HEK293 (cell line): ENCODE data around the gene SYTL3.

Experiments used
- GLI4 ChIP-seq: fragments of 450-650 bp; formaldehyde crosslinking; IDR thresholded peaks from 2 replicates; pipeline ENCODE4 v1.5.1; 2016; ENCODE audit warnings: missing biosample characterization, missing genetic modification characterization
- MEIS1 ChIP-seq: sonication (generic); formaldehyde crosslinking; IDR thresholded peaks from 2 replicates; pipeline ENCODE4 v1.8.1; 2022; ENCODE audit warnings: missing genetic modification reagents, mild to moderate bottlenecking, borderline replicate concordance
- MYNN ChIP-seq: fragments of 450-650 bp; formaldehyde crosslinking; IDR thresholded peaks from 2 replicates; pipeline ENCODE4 v1.5.1; 2016; ENCODE audit warnings: missing biosample characterization, missing genetic modification characterization, borderline replicate concordance
- MZF1 ChIP-seq: fragments of 450-650 bp; formaldehyde crosslinking; IDR thresholded peaks from 2 replicates; pipeline ENCODE4 v1.5.1; 2017; ENCODE audit warnings: missing biosample characterization, missing genetic modification characterization, borderline replicate concordance
- RBAK ChIP-seq: fragments of 450-650 bp; formaldehyde crosslinking; IDR thresholded peaks from 2 replicates; pipeline ENCODE4 v1.5.1; 2016; ENCODE audit warnings: missing biosample characterization, missing genetic modification characterization
- YY1 ChIP-seq: fragments of 450-650 bp; formaldehyde crosslinking; IDR thresholded peaks from 2 replicates; pipeline ENCODE4 v1.5.1; 2018; ENCODE audit warnings: missing biosample characterization, missing genetic modification characterization
- ZNF114 ChIP-seq: fragments of 450-650 bp; formaldehyde crosslinking; IDR thresholded peaks from 2 replicates; pipeline ENCODE4 v1.5.0; 2017; ENCODE audit warnings: missing biosample characterization, missing genetic modification characterization
- ZNF133 ChIP-seq: fragments of 450-650 bp; formaldehyde crosslinking; IDR thresholded peaks from 2 replicates; pipeline ENCODE4 v1.5.1; 2016; ENCODE audit warnings: missing biosample characterization, missing genetic modification characterization
- ZNF621 ChIP-seq: fragments of 450-650 bp; formaldehyde crosslinking; IDR thresholded peaks from 2 replicates; pipeline ENCODE4 v1.5.1; 2017; ENCODE audit warnings: missing biosample characterization, missing genetic modification characterization
- ZNF791 ChIP-seq: fragments of 450-650 bp; formaldehyde crosslinking; IDR thresholded peaks from 2 replicates; pipeline ENCODE4 v1.5.1; 2016; ENCODE audit warnings: missing biosample characterization, missing genetic modification characterization
- TF ChIP-seq, protein P1 (sequence below): fragments of 450-650 bp; formaldehyde crosslinking; IDR thresholded peaks from 2 replicates; pipeline ENCODE4 v1.5.1; 2016; ENCODE audit warnings: missing biosample characterization, missing genetic modification characterization
- TF ChIP-seq, protein P2 (sequence below): fragments of 450-650 bp; formaldehyde crosslinking; IDR thresholded peaks from 2 replicates; pipeline ENCODE4 v1.5.1; 2016; ENCODE audit warnings: missing biosample characterization, missing genetic modification characterization
- TF ChIP-seq, protein P3 (sequence below): fragments of 450-650 bp; formaldehyde crosslinking; IDR thresholded peaks from 2 replicates; pipeline ENCODE4 v1.5.1; 2016; ENCODE audit warnings: missing biosample characterization, missing genetic modification characterization, low read depth

DNA sequence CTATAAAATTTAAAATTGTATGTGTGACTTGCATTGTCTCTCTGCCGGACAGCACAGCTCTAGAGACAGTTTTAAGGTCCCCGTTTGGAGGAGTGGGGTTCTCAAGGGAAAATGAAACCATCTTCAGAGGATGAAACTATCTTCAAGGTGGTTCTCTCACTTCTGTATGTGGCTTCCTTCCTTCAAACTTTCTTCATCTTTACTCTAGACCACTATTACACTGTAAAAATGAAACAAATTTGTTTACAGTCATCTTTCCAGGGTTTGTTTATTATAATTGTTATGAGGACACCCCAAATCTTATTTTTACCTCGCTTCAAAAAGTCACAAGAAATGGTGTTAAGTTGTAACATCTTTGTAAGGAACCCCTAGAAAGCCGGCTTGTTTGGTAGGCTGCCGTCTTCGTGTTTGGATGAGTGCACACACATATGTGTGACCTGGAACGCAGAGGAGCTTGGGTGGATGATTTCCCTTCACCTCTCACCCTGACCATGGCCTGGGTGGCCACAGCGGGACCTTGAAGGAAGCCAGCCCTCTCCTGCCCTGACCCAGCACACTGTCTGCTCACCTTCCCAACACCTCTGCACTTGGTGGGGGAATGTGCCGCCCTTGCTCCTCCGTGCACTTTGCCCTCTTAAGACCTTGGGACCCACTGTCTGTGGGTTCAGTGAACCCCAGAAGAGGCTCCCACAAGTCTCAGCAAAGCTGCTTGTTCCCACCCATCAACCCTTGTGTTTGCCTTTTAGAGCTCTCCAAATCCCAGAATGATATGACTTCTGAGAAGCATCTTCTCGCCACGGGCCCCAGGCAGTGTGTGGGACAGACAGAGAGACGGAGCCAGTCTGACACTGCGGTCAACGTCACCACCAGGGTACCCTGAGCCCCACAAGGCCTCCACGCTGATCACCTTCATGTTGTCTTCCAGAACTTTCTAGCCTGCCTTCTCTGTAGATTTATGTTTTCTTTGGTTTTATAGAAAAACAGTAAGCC lies 67.8 kb downstream of the SYTL3 start:
- TF ChIP-seq, protein P1, sequence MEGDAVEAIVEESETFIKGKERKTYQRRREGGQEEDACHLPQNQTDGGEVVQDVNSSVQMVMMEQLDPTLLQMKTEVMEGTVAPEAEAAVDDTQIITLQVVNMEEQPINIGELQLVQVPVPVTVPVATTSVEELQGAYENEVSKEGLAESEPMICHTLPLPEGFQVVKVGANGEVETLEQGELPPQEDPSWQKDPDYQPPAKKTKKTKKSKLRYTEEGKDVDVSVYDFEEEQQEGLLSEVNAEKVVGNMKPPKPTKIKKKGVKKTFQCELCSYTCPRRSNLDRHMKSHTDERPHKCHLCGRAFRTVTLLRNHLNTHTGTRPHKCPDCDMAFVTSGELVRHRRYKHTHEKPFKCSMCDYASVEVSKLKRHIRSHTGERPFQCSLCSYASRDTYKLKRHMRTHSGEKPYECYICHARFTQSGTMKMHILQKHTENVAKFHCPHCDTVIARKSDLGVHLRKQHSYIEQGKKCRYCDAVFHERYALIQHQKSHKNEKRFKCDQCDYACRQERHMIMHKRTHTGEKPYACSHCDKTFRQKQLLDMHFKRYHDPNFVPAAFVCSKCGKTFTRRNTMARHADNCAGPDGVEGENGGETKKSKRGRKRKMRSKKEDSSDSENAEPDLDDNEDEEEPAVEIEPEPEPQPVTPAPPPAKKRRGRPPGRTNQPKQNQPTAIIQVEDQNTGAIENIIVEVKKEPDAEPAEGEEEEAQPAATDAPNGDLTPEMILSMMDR (tag by site-specific recombination) = no peak
- no peak for TF ChIP-seq ZNF621 (tag by site-specific recombination)
- no peak for TF ChIP-seq YY1
- TF ChIP-seq, protein P2, sequence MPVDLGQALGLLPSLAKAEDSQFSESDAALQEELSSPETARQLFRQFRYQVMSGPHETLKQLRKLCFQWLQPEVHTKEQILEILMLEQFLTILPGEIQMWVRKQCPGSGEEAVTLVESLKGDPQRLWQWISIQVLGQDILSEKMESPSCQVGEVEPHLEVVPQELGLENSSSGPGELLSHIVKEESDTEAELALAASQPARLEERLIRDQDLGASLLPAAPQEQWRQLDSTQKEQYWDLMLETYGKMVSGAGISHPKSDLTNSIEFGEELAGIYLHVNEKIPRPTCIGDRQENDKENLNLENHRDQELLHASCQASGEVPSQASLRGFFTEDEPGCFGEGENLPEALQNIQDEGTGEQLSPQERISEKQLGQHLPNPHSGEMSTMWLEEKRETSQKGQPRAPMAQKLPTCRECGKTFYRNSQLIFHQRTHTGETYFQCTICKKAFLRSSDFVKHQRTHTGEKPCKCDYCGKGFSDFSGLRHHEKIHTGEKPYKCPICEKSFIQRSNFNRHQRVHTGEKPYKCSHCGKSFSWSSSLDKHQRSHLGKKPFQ (tag by site-specific recombination) = no peak
- TF ChIP-seq ZNF133 (tag by site-specific recombination) = no peak
- TF ChIP-seq MZF1 = no peak
- no peak for TF ChIP-seq ZNF114 (tag by site-specific recombination)
- TF ChIP-seq MYNN = no peak
- TF ChIP-seq, protein P3, sequence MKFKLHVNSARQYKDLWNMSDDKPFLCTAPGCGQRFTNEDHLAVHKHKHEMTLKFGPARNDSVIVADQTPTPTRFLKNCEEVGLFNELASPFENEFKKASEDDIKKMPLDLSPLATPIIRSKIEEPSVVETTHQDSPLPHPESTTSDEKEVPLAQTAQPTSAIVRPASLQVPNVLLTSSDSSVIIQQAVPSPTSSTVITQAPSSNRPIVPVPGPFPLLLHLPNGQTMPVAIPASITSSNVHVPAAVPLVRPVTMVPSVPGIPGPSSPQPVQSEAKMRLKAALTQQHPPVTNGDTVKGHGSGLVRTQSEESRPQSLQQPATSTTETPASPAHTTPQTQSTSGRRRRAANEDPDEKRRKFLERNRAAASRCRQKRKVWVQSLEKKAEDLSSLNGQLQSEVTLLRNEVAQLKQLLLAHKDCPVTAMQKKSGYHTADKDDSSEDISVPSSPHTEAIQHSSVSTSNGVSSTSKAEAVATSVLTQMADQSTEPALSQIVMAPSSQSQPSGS (tag by site-specific recombination) = no peak
- no peak for TF ChIP-seq RBAK (tag by site-specific recombination)
- no peak for TF ChIP-seq MEIS1 (CRISPR knock-in tag)
- no peak for TF ChIP-seq GLI4
- no peak for TF ChIP-seq ZNF791 (tag by site-specific recombination)
